ENCODE results near the gene OSBPL2.

Gene OSBPL2

DNA sequence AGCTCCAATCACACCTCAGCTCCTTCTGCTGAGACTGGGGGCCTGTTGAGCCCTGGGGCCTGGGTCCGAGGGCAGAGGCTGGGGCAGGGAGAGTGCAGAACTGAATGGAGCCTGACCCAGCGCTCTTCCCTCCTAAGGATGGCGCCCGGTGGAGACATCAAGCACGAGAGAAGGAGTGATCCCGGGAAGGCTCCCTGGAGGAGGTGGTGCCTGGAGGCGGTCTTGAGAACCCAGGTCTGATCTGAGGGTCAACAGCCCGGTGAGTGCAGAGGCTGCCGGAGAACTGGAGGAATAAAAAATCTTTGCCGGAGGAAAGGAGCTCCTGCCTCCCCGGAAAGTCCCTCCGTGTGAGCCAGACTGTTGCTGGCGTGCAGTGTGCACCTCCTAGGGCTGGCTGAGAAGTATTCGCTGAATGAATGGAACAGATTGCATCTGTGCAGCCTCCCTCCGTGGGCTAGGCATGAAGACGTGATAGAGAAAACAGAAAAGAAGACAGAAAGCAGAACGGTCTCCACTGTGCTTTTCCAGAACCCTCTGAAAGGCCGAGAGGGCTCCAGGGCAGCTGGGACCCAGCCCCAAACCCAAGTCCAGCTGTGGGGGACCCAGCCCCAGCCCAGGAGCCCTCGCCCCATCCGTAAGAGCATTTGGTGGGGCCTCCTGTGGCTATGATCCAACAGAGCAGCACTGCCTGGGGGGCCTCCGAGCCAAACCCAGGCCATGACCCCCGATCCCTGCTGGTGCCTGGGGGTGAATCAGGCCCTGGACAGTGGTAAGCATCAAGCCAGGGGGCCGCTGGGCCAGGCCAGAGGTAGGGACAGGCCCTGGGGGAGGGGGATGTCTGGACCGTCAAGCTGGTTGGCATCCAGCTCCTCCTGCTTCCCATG lies 11.4 kb upstream of the OSBPL2 start:
- no peaks in the 10 kb centered on the region for H3K36me3 ChIP-seq (ENCODE audit: control insufficient read depth, insufficient read depth, low read length)
- peaks cover 4% of the 10 kb centered on the region for H3K27me3 ChIP-seq (ENCODE audit: control insufficient read depth, insufficient read depth, low read length)
- H3K4me3 ChIP-seq (ENCODE audit: low read depth, low read length), result no peak overlapping the region
- H3K9me3 ChIP-seq (ENCODE audit: control insufficient read depth, insufficient read depth, low read length), result no peaks in the 10 kb centered on the region
- no peak overlapping the region for H3K9ac ChIP-seq (ENCODE audit: low read depth, low read length)
- no peaks in the 10 kb centered on the region for H3K4me1 ChIP-seq (ENCODE audit: control insufficient read depth, insufficient read depth, low read length)

DNA sequence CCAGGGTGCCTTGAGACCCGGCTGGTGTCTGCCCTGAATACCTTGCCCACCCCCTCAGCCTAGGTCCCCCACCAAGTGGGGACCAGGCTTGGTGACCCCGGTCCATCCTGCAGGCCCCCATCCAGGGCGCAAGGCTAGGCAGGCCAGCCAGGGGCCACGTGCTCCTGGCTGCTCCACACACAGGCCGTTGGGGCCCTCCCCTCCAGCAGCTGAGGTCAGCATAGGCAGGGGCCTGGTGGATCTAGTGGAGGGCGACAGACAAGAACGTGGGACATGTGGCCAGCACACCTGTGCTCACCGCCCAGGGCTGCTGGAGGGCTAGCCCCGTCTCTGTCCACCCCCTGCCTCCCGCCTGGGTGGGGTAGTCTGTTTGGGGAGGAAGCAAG lies 10.7 kb upstream of the OSBPL2 start:
- H3K27me3 ChIP-seq (ENCODE audit: control insufficient read depth, insufficient read depth, low read length), result no peaks in the 10 kb centered on the region
- no peaks in the 10 kb centered on the region for H3K36me3 ChIP-seq (ENCODE audit: control insufficient read depth, insufficient read depth, low read length)
- no peak overlapping the region for H3K4me3 ChIP-seq (ENCODE audit: low read depth, low read length)
- H3K9me3 ChIP-seq (ENCODE audit: control insufficient read depth, insufficient read depth, low read length), result no peaks in the 10 kb centered on the region
- H3K9ac ChIP-seq (ENCODE audit: low read depth, low read length), result no peak overlapping the region
- H3K4me1 ChIP-seq (ENCODE audit: control insufficient read depth, insufficient read depth, low read length), result no peaks in the 10 kb centered on the region

- H3K27me3 ChIP-seq (ENCODE audit: control insufficient read depth, insufficient read depth, low read length), result no peaks in the 10 kb centered on the region
- no peaks in the 10 kb centered on the region for H3K36me3 ChIP-seq (ENCODE audit: control insufficient read depth, insufficient read depth, low read length)
- H3K9ac ChIP-seq (ENCODE audit: low read depth, low read length), result no peak overlapping the region
- H3K4me1 ChIP-seq (ENCODE audit: control insufficient read depth, insufficient read depth, low read length), result no peaks in the 10 kb centered on the region
- no peak overlapping the region for H3K4me3 ChIP-seq (ENCODE audit: low read depth, low read length)
- H3K9me3 ChIP-seq (ENCODE audit: control insufficient read depth, insufficient read depth, low read length), result no peaks in the 10 kb centered on the region
These were observed 10.1 kb upstream of the OSBPL2 start for GRCh38 chr20:62227977-62228958.

- H3K4me1 ChIP-seq (ENCODE audit: control insufficient read depth, insufficient read depth, low read length), result no peaks in the 10 kb centered on the region
- no peaks in the 10 kb centered on the region for H3K9me3 ChIP-seq (ENCODE audit: control insufficient read depth, insufficient read depth, low read length)
- no peak overlapping the region for H3K9ac ChIP-seq (ENCODE audit: low read depth, low read length)
- H3K4me3 ChIP-seq (ENCODE audit: low read depth, low read length), result no peak overlapping the region
- H3K27me3 ChIP-seq (ENCODE audit: control insufficient read depth, insufficient read depth, low read length), result no peaks in the 10 kb centered on the region
- no peaks in the 10 kb centered on the region for H3K36me3 ChIP-seq (ENCODE audit: control insufficient read depth, insufficient read depth, low read length)
These were observed 9.3 kb upstream of the OSBPL2 start for GRCh38 chr20:62228982-62229545.

- H3K4me1 ChIP-seq (ENCODE audit: control insufficient read depth, insufficient read depth, low read length), result no peaks in the 10 kb centered on the region
- no peak overlapping the region for H3K4me3 ChIP-seq (ENCODE audit: low read depth, low read length)
- H3K9ac ChIP-seq (ENCODE audit: low read depth, low read length), result no peak overlapping the region
- no peaks in the 10 kb centered on the region for H3K9me3 ChIP-seq (ENCODE audit: control insufficient read depth, insufficient read depth, low read length)
- H3K36me3 ChIP-seq (ENCODE audit: control insufficient read depth, insufficient read depth, low read length), result no peaks in the 10 kb centered on the region
- no peaks in the 10 kb centered on the region for H3K27me3 ChIP-seq (ENCODE audit: control insufficient read depth, insufficient read depth, low read length)
These were observed 8.7 kb upstream of the OSBPL2 start for GRCh38 chr20:62229667-62230066.

DNA sequence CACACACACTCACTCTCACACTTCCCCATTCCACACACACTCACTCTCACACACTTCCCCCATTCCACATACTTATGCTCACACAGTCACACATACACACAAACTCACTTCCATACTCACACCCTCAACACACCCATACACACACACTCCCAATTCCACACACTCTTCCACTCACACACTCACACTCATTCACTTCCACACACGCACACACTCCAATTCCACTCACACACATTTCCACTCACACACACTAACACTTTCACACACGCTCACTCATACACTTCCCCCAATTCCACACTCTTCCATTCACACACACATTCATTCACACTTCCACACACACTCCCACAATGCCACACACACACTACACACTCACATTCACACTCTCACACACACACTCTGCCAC lies 8.0 kb upstream of the OSBPL2 start:
- Histone ChIP-seq H3K4me1 (ENCODE audit: control insufficient read depth, insufficient read depth, low read length) (no peaks in the 10 kb centered on the region), H3K36me3 (ENCODE audit: control insufficient read depth, insufficient read depth, low read length) (no peaks in the 10 kb centered on the region), H3K9me3 (ENCODE audit: control insufficient read depth, insufficient read depth, low read length) (no peaks in the 10 kb centered on the region), H3K9ac (ENCODE audit: low read depth, low read length) (no peak overlapping the region), H3K27me3 (ENCODE audit: control insufficient read depth, insufficient read depth, low read length) (no peaks in the 10 kb centered on the region), H3K4me3 (ENCODE audit: low read depth, low read length) (no peak overlapping the region)

DNA sequence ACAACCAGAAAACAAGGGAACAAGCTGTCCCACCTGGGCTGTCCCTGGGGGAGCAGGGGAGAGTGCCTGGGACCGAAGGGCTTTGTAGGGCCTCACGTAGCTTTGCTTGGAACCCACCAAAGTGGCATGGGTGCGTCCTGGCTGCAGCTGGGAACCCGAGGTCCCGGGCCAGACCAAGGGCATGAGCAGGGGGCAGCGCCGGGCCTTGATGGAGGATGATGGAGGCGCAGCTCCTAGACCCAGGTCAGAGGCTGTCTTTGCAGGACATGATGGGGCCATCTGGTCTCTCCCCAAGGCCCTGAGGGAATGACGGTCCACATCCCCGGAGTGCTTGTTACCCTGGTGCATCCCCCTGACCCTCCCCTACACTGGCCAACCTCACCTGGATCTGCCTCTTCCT lies 7.6 kb upstream of the OSBPL2 start:
- H3K9ac ChIP-seq (ENCODE audit: low read depth, low read length), result no peak overlapping the region
- H3K9me3 ChIP-seq (ENCODE audit: control insufficient read depth, insufficient read depth, low read length), result no peaks in the 10 kb centered on the region
- H3K36me3 ChIP-seq (ENCODE audit: control insufficient read depth, insufficient read depth, low read length), result no peaks in the 10 kb centered on the region
- no peak overlapping the region for H3K4me3 ChIP-seq (ENCODE audit: low read depth, low read length)
- H3K27me3 ChIP-seq (ENCODE audit: control insufficient read depth, insufficient read depth, low read length), result no peaks in the 10 kb centered on the region
- H3K4me1 ChIP-seq (ENCODE audit: control insufficient read depth, insufficient read depth, low read length), result no peaks in the 10 kb centered on the region

DNA sequence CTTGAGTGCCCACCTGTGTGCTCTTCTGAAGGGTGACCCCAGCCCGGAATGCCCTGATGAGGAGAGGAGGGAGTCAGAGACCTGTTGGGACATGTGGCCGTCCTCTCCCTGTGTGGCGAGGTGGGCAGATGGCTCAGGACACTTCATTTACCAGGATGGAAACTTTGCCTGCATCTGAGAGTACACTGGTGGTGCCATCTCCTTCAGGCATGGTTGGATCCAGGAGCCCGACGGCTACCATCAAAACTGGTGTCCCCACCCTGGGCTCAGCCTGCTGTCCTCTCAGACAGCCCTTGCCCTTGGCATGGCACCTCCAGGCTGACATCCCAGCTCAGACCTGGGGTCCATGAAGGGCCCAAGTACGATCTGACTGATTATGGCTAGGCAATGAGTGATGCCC lies 7.0 kb upstream of the OSBPL2 start:
- Histone ChIP-seq H3K4me3 (ENCODE audit: low read depth, low read length) (no peak overlapping the region), H3K27me3 (ENCODE audit: control insufficient read depth, insufficient read depth, low read length) (no peaks in the 10 kb centered on the region), H3K9ac (ENCODE audit: low read depth, low read length) (no peak overlapping the region), H3K36me3 (ENCODE audit: control insufficient read depth, insufficient read depth, low read length) (no peaks in the 10 kb centered on the region), H3K4me1 (ENCODE audit: control insufficient read depth, insufficient read depth, low read length) (no peaks in the 10 kb centered on the region), H3K9me3 (ENCODE audit: control insufficient read depth, insufficient read depth, low read length) (no peaks in the 10 kb centered on the region)

DNA sequence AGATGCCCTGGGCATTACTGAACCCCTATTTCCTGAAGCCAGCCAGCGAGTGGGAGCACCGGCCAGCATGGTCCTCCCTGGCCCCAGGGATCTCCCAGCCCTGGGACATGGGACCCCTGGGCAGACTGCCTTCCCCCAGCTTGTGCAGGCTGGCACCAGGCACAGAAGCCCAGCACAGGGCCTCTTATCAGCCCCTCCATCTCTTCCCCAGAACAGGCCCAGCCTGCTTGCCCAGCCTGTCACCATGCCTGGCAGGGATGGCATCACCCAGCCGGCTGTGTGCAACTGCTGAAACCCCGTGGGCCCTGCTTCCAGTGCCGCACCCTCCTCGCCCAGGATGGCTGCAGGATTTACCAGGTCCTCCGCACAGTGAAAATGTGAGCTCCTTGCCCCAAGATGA lies 6.1 kb upstream of the OSBPL2 start:
- Histone ChIP-seq H3K9ac (ENCODE audit: low read depth, low read length) (no peak overlapping the region), H3K4me1 (ENCODE audit: control insufficient read depth, insufficient read depth, low read length) (no peaks in the 10 kb centered on the region), H3K36me3 (ENCODE audit: control insufficient read depth, insufficient read depth, low read length) (no peaks in the 10 kb centered on the region), H3K9me3 (ENCODE audit: control insufficient read depth, insufficient read depth, low read length) (no peaks in the 10 kb centered on the region), H3K27me3 (ENCODE audit: control insufficient read depth, insufficient read depth, low read length) (no peaks in the 10 kb centered on the region), H3K4me3 (ENCODE audit: low read depth, low read length) (no peak overlapping the region)

- Histone ChIP-seq H3K9ac (ENCODE audit: low read depth, low read length) (no peak overlapping the region), H3K27me3 (ENCODE audit: control insufficient read depth, insufficient read depth, low read length) (no peaks in the 10 kb centered on the region), H3K4me1 (ENCODE audit: control insufficient read depth, insufficient read depth, low read length) (peaks cover 3% of the 10 kb centered on the region), H3K4me3 (ENCODE audit: low read depth, low read length) (no peak overlapping the region), H3K9me3 (ENCODE audit: control insufficient read depth, insufficient read depth, low read length) (no peaks in the 10 kb centered on the region), H3K36me3 (ENCODE audit: control insufficient read depth, insufficient read depth, low read length) (no peaks in the 10 kb centered on the region)
These were observed 5.3 kb upstream of the OSBPL2 start for GRCh38 chr20:62232770-62233645.

- Histone ChIP-seq H3K27me3 (ENCODE audit: control insufficient read depth, insufficient read depth, low read length) (no peaks in the 10 kb centered on the region), H3K4me3 (ENCODE audit: low read depth, low read length) (no peak overlapping the region), H3K4me1 (ENCODE audit: control insufficient read depth, insufficient read depth, low read length) (peaks cover 3% of the 10 kb centered on the region), H3K9me3 (ENCODE audit: control insufficient read depth, insufficient read depth, low read length) (no peaks in the 10 kb centered on the region), H3K36me3 (ENCODE audit: control insufficient read depth, insufficient read depth, low read length) (no peaks in the 10 kb centered on the region), H3K9ac (ENCODE audit: low read depth, low read length) (no peak overlapping the region)
These were observed 4.6 kb upstream of the OSBPL2 start for GRCh38 chr20:62233684-62234083.
